Kidney (tissue), 14 donors: Measurements from ENCODE around the gene GALNT5. TPM values are rescaled to one million over a fixed set of nuclear protein-coding genes. Genes with fewer than 3 reads are reported as not detected.

Experiments
- DNase-seq, 5 donors: peaks; one replicate each; pipeline ENCODE4 v3.0.0-alpha.2; 2013 to 2020
- FAIRE-seq: peaks from 2 replicates; lab custom pipeline; 2012; peaks lifted over from hg19 to GRCh38; lab: Jason Lieb, UNC
- H3K27ac ChIP-seq, 2 donors: one replicate each; pipeline ENCODE4 v1.7.0; 2013; ENCODE audit warnings: low read depth in 2 of 2, low read length in 2 of 2, inconsistent platforms in 1 of 2
- H3K27me3 ChIP-seq: one replicate; pipeline ENCODE4 v1.7.1; 2013; ENCODE audit warnings: low read length, inconsistent platforms; ENCODE audit not compliant: control insufficient read depth, insufficient read depth
- H3K36me3 ChIP-seq, 3 donors: one replicate each; pipeline versions ENCODE4 v1.7.0 to v1.7.1; 2013; ENCODE audit warnings: low read length in 3 of 3, control low read depth in 1 of 3, inconsistent platforms in 1 of 3; ENCODE audit not compliant: insufficient read depth in 3 of 3, control insufficient read depth in 2 of 3
- H3K4me1 ChIP-seq, 3 donors: one replicate each; pipeline versions ENCODE4 v1.7.0 to v1.7.1; 2013; ENCODE audit warnings: low read length in 3 of 3, inconsistent platforms in 1 of 3, low read depth in 1 of 3; ENCODE audit not compliant: control insufficient read depth in 2 of 3, insufficient read depth in 2 of 3
- H3K4me3 ChIP-seq, 3 donors: one replicate each; pipeline versions ENCODE4 v1.7.0 to v1.8.1; 2013; ENCODE audit warnings: low read length in 3 of 3, control low read depth in 1 of 3, inconsistent platforms in 1 of 3
- H3K9ac ChIP-seq, 3 donors: one replicate each; pipeline versions ENCODE4 v1.7.0 to v1.7.1; 2013; ENCODE audit warnings: low read length in 3 of 3, control low read depth in 1 of 3, inconsistent platforms in 1 of 3
- H3K9me3 ChIP-seq, 3 donors: one replicate each; pipeline versions ENCODE4 v1.7.0 to v1.7.1; 2013; ENCODE audit warnings: low read length in 3 of 3, control low read depth in 1 of 3, inconsistent platforms in 1 of 3; ENCODE audit not compliant: control insufficient read depth in 2 of 3, insufficient read depth in 1 of 3
- intact Hi-C: fragments of 100-400 bp; cut with DNase I; formaldehyde crosslinking; loops from one replicate; pipeline ENCODE4 v1.11.1; 2022
- polyA plus RNA-seq: library from polyadenylated mRNA; stranded (reverse); fragments of 350-450 nt; fragmentation: Illumina TruSeq; extraction: RNeasy Lipid Tissue Mini Kit (QIAGEN cat#74804); gene quantifications from one replicate; pipeline ENCODE4 v1.2.3, GENCODE V29; 2014; ENCODE audit warnings: low read depth, low replicate concordance; ENCODE audit not compliant: insufficient read depth
- total RNA-seq: library from RNA; stranded (reverse); fragmentation: NEBNext Ultra II Directional; extraction: Animal tissue kit (Norgen Biotek cat#: 25700); gene quantifications from one replicate; pipeline ENCODE4 v1.2.1, GENCODE V29; 2021
- TF ChIP-seq, protein P1 (sequence below): IDR thresholded peaks from 3 replicates; pipeline ENCODE4 v1.5.1; 2012; ENCODE audit warnings: mild to moderate bottlenecking, moderate library complexity, borderline replicate concordance; ENCODE audit not compliant: insufficient read depth; ENCODE audit errors: extremely low read depth
- donor health status: control.
- donor health status: control.
- donor health status: control.
- donor health status: control.
- donor health status: control.
- donor health status: DM: yes; HTN: yes; CAD: no.
- donor health status: Normal renal cell carcinoma (clear cell type).

Gene GALNT5
- total and polyA plus RNA-seq, 2 donors from 2014 or later, result 0.06 to 0.47 TPM

DNA sequence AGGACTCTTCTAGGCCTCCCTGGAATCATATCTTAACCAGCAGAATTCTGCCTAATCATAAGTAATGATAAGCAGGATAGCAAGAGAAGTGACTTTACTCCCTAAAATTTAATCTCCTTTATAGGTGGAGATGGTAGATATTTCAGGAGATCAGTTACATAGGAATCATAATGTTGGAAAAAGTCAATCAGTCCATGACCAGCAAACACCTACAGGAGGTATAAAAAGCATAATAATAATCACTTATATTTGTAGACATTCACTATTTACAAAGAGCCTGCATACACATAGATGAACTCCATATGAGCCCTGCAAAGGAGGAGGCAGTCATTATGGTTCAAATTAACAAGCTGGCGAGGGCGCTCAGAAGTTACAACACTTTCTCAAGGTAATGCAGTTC, 2.5 kb downstream of the GALNT5 start:
- TF ChIP-seq, protein P1, sequence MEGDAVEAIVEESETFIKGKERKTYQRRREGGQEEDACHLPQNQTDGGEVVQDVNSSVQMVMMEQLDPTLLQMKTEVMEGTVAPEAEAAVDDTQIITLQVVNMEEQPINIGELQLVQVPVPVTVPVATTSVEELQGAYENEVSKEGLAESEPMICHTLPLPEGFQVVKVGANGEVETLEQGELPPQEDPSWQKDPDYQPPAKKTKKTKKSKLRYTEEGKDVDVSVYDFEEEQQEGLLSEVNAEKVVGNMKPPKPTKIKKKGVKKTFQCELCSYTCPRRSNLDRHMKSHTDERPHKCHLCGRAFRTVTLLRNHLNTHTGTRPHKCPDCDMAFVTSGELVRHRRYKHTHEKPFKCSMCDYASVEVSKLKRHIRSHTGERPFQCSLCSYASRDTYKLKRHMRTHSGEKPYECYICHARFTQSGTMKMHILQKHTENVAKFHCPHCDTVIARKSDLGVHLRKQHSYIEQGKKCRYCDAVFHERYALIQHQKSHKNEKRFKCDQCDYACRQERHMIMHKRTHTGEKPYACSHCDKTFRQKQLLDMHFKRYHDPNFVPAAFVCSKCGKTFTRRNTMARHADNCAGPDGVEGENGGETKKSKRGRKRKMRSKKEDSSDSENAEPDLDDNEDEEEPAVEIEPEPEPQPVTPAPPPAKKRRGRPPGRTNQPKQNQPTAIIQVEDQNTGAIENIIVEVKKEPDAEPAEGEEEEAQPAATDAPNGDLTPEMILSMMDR, result no peak
- no peak overlapping the region for H3K4me3 ChIP-seq
- H3K4me1 ChIP-seq, result peaks cover 2 to 7% (median 6%) of the 10 kb centered on the region in 3 donors
- H3K9me3 ChIP-seq, result no peaks in the 10 kb centered on the region
- FAIRE-seq (no peak), DNase-seq (no peak)
- H3K27ac ChIP-seq, result no peak overlapping the region
- no peak overlapping the region for H3K9ac ChIP-seq
- intact Hi-C loops, result no loop called here
- no peaks in the 10 kb centered on the region for H3K27me3 ChIP-seq
- no peaks in the 10 kb centered on the region for H3K36me3 ChIP-seq

DNA sequence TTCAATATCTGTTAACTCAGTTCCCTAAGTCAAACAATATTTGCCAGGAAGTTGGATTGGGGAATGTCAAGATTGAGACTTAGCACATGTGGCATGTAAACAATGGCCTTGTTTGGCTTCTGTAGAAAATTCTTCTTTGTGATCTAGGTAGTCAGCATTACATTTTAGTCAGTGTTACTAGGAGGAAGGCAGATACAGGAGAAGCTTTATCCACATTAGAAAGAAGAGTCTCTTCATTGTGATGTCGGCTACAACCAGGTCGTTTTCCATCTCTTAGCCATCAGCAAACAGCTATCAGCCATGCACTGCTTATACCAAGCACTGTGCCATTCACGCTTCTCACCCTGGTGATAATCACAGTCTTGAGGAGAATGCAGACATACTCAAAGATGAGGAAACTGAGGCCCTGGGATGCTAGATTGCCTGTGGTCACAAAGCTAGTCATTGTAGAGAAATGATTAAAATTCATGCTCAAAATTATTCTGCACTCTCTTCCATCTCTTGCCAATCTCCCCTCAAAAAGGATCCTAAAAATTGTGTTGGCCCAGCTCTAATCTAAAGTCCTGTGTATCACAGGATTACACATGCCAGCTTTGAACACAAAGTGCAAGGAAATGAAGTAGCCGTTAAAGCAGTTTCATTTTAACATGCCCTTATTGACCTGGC, 3.2 kb downstream of the GALNT5 start:
- Histone ChIP-seq H3K27me3 (no peaks in the 10 kb centered on the region), H3K4me1 (peaks cover 2 to 7% (median 6%) of the 10 kb centered on the region in 3 donors), H3K4me3 (peak overlapping the region in 1 of 3 donors; percentile 31), H3K9me3 (no peaks in the 10 kb centered on the region), H3K36me3 (no peaks in the 10 kb centered on the region), H3K9ac (no peak overlapping the region), H3K27ac (no peak overlapping the region)
- FAIRE-seq (no peak), DNase-seq (no peak)
- TF ChIP-seq, protein P1, result no peak
- intact Hi-C loops, result no loop called here

DNA sequence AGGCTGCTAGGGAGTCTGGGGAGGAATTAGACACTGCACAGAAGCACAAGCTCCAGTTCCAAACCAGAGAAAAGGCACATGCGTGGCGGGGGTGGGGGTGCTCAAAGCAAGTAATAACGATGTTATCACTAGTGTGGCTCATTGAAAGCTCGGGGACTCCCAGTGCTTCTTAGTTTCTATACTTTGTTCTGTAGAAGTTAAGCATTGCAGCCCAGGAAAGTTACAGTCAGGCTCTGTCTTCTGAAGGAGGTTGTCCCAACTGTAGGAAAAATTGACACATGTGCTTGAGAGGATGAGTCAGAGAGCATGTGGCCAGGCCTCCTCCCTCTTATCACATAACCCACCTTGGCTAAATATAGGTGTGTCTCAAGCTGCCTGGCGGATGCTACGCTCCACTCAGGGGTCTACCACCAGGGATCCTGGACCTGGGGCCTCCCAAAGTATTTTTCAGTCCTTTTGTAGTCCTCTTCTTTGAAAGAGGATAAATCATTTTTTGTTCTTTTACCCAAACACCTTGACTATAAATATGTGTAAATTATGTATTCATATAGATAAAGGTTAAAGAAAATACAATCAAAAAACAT, 3.8 kb downstream of the GALNT5 start:
- H3K27me3 ChIP-seq, result no peaks in the 10 kb centered on the region
- TF ChIP-seq, protein P1, result no peak
- DNase-seq, result peak in 3 of 5 donors; percentile 17 to 37 (median 27)
- no peak overlapping the region for H3K9ac ChIP-seq
- H3K4me1 ChIP-seq, result peaks cover 2 to 7% (median 6%) of the 10 kb centered on the region in 3 donors
- H3K27ac ChIP-seq, result no peak overlapping the region
- H3K4me3 ChIP-seq, result peak overlapping the region in 1 of 3 donors; percentile 31
- no peaks in the 10 kb centered on the region for H3K9me3 ChIP-seq
- intact Hi-C loops, result no loop called here
- no peak for FAIRE-seq
- no peaks in the 10 kb centered on the region for H3K36me3 ChIP-seq
